SHP77 (cell line): Measurements from ENCODE around the gene TPD52L1.
"Not testable (repeated sequence)": the region's sequence is repeated elsewhere in the genome, so short reads cannot be mapped to it uniquely, and the experiment has no call there.

Experiments used
- DNase-seq, 2 experiments: peaks; one replicate each; lab custom pipeline; 2025; lab: John Stamatoyannopoulos, UW

The TPD52L1 gene

GRCh38 chr6:125153391-125154117 lies at the start of gene TPD52L1:
TPD52L1 (plus strand) TSS chr6:125153773; CDS start chr6:125153952, 179 bp downstream.
- DNase-seq = peak; percentile 83 to 89

GRCh38 chr6:125104425-125104824 lies 49.1 kb upstream of the TPD52L1 start:
- DNase-seq = peak in 1 of 2 experiments; percentile 21

GRCh38 chr6:125107048-125107447 lies 46.5 kb upstream of the TPD52L1 start:
- no peak for DNase-seq

GRCh38 chr6:125107896-125108295 lies 45.7 kb upstream of the TPD52L1 start:
- no peak for DNase-seq

- no peak for DNase-seq
Observed at GRCh38 chr6:125110056-125110455, 43.5 kb upstream of the TPD52L1 start.

- no peak for DNase-seq
Observed at GRCh38 chr6:125111219-125111983, 42.2 kb upstream of the TPD52L1 start.

- no peak for DNase-seq
Observed at GRCh38 chr6:125112934-125113333, 40.6 kb upstream of the TPD52L1 start.

GRCh38 chr6:125114248-125114858 lies 39.2 kb upstream of the TPD52L1 start:
- peak in 1 of 2 experiments; percentile 47 for DNase-seq

- no peak for DNase-seq
Observed at GRCh38 chr6:125116170-125116569, 37.4 kb upstream of the TPD52L1 start.

GRCh38 chr6:125116710-125117109 lies 36.9 kb upstream of the TPD52L1 start:
- DNase-seq = no peak

GRCh38 chr6:125117818-125118217 lies 35.8 kb upstream of the TPD52L1 start:
- DNase-seq = no peak

- DNase-seq = no peak
Observed at GRCh38 chr6:125120054-125120590, 33.5 kb upstream of the TPD52L1 start.

- DNase-seq = no peak
Observed at GRCh38 chr6:125121894-125122293, 31.7 kb upstream of the TPD52L1 start.

- DNase-seq = no peak
Observed at GRCh38 chr6:125123051-125123450, 30.5 kb upstream of the TPD52L1 start.

GRCh38 chr6:125123468-125124048 lies 30.0 kb upstream of the TPD52L1 start:
- no peak for DNase-seq

GRCh38 chr6:125124049-125124669 lies 29.4 kb upstream of the TPD52L1 start:
- no peak for DNase-seq

GRCh38 chr6:125125856-125126255 lies 27.7 kb upstream of the TPD52L1 start:
- DNase-seq = not testable (repeated sequence)

- no peak for DNase-seq
Observed at GRCh38 chr6:125129354-125129753, 24.2 kb upstream of the TPD52L1 start.

GRCh38 chr6:125132058-125132457 lies 21.5 kb upstream of the TPD52L1 start:
- no peak for DNase-seq

GRCh38 chr6:125136378-125136777 lies 17.2 kb upstream of the TPD52L1 start:
- DNase-seq = no peak

- DNase-seq = no peak
Observed at GRCh38 chr6:125138083-125138482, 15.5 kb upstream of the TPD52L1 start.

- no peak for DNase-seq
Observed at GRCh38 chr6:125140808-125141207, 12.8 kb upstream of the TPD52L1 start.
